Keratinocyte (primary cell): ENCODE measurements around the gene INSC. TPM values are rescaled to one million over a fixed set of nuclear protein-coding genes. Genes with fewer than 3 reads are reported as not detected.

ENCODE experiments used
- DNase-seq: peaks from one replicate; pipeline ENCODE4 v3.0.0-alpha.2; 2011; ENCODE audit warnings: low read depth, missing footprints, low spot score
- FAIRE-seq: peaks from 2 replicates; lab custom pipeline; 2011; peaks lifted over from hg19 to GRCh38; lab: Jason Lieb, UNC
- H2AFZ ChIP-seq: 2 replicates; pipeline ENCODE4 v1.6.0; 2012; ENCODE audit warnings: low read length, control low read depth, inconsistent platforms; ENCODE audit not compliant: control insufficient read depth
- H3K27ac ChIP-seq: 2 replicates; pipeline ENCODE4 v1.5.1; 2011; ENCODE audit warnings: low read length; ENCODE audit not compliant: control insufficient read depth, insufficient read depth
- H3K27me3 ChIP-seq: 3 replicates; pipeline ENCODE4 v1.6.0; 2011; ENCODE audit warnings: low read length; ENCODE audit not compliant: control insufficient read depth, insufficient read depth; ENCODE audit errors: extremely low read depth
- H3K36me3 ChIP-seq, 2 experiments: 2 replicates in 1 of 2; 3 replicates in 1 of 2; pipeline ENCODE4 v1.5.1; 2011; ENCODE audit warnings: low read length in 2 of 2, mild to moderate bottlenecking in 1 of 2; ENCODE audit not compliant: control insufficient read depth in 2 of 2, insufficient read depth in 2 of 2; ENCODE audit errors: extremely low read depth in 1 of 2
- H3K4me1 ChIP-seq: 3 replicates; pipeline ENCODE4 v1.5.1; 2011; ENCODE audit warnings: low read length; ENCODE audit not compliant: control insufficient read depth, insufficient read depth; ENCODE audit errors: extremely low read depth
- H3K4me2 ChIP-seq: 3 replicates; pipeline ENCODE4 v1.6.0; 2011; ENCODE audit warnings: low read depth, low read length; ENCODE audit not compliant: control insufficient read depth, insufficient read depth; ENCODE audit errors: extremely low read depth
- H3K4me3 ChIP-seq, 3 experiments: fragments of 200-600 bp in 1 of 3; sonication (generic) in 1 of 3; 2 replicates in 2 of 3; 3 replicates in 1 of 3; pipeline ENCODE4 v1.5.1; 2011 to 2016; ENCODE audit warnings: low read length in 3 of 3, mild to moderate bottlenecking in 3 of 3, control low read depth in 2 of 3, inconsistent platforms in 1 of 3, low read depth in 1 of 3, mixed read lengths in 1 of 3, mixed run types in 1 of 3, moderate library complexity in 1 of 3; ENCODE audit not compliant: control insufficient read depth in 2 of 3, insufficient read depth in 2 of 3; ENCODE audit errors: extremely low read depth in 1 of 3
- H3K79me2 ChIP-seq: 2 replicates; pipeline ENCODE4 v1.6.0; 2012; ENCODE audit warnings: low read length; ENCODE audit not compliant: control insufficient read depth, insufficient read depth
- H3K9ac ChIP-seq: 3 replicates; pipeline ENCODE4 v1.6.0; 2011; ENCODE audit warnings: low read length; ENCODE audit not compliant: control insufficient read depth, insufficient read depth; ENCODE audit errors: extremely low read depth
- H3K9me1 ChIP-seq: 3 replicates; pipeline ENCODE4 v1.6.0; 2011; ENCODE audit warnings: low read length; ENCODE audit not compliant: control insufficient read depth, insufficient read depth; ENCODE audit errors: extremely low read depth
- H3K9me3 ChIP-seq: 2 replicates; pipeline ENCODE4 v1.5.1; 2012; ENCODE audit warnings: low read depth, low read length; ENCODE audit not compliant: control insufficient read depth
- H4K20me1 ChIP-seq: 3 replicates; pipeline ENCODE4 v1.6.0; 2011; ENCODE audit warnings: low read length; ENCODE audit not compliant: control insufficient read depth, insufficient read depth; ENCODE audit errors: extremely low read depth
- CTCF ChIP-seq, 3 experiments: IDR thresholded peaks in 1 of 3; conservative IDR thresholded peaks in 1 of 3; optimal IDR thresholded peaks in 1 of 3; 2 replicates in 2 of 3; 3 replicates in 1 of 3; pipeline versions ENCODE3 to v1.5.1; 2011; ENCODE audit warnings: low read length in 3 of 3, mild to moderate bottlenecking in 3 of 3, moderate library complexity in 2 of 3, control low read depth in 1 of 3, inconsistent platforms in 1 of 3; ENCODE audit not compliant: insufficient read depth in 2 of 3; ENCODE audit errors: extremely low read depth in 1 of 3
- EZH2 ChIP-seq: IDR thresholded peaks from one replicate; pipeline ENCODE4 v1.6.1; 2012; ENCODE audit warnings: inconsistent platforms, mild to moderate bottlenecking, low read length, moderate library complexity
- dilution Hi-C: fragments of 300-500 bp; cut with MboI; formaldehyde crosslinking; loops from one replicate; pipeline ENCODE4 v1.7.0; 2020; ENCODE audit warnings: low sequenced_read_pairs; ENCODE audit not compliant: extremely low pct_ligation_motif_present
- polyA plus RNA-seq, 5 experiments: library from polyadenylated mRNA; depleted of rRNA in 3 of 5; stranded (reverse) in 3 of 5; stranded (forward) in 1 of 5; unstranded in 1 of 5; fragments of >200 nt; gene quantifications; 1 replicate in 1 of 5; 2 replicates in 3 of 5; 3 replicates in 1 of 5; pipeline versions ENCODE4 v1.2.1 to v1.2.3, GENCODE V29; 2011 to 2012; ENCODE audit warnings: missing spikeins in 2 of 5, low read depth in 1 of 5, low replicate concordance in 1 of 5

The INSC gene
- polyA plus RNA-seq, 1 donor (not counting 4 experiments of a cell fraction or from before 2014, with no cell fraction given): 0.13 TPM

- H3K9me3 ChIP-seq: no peaks in the 10 kb centered on the region
- H2AFZ ChIP-seq: no peak overlapping the region
- FAIRE-seq (no peak), DNase-seq (no peak)
- H3K9ac ChIP-seq: no peak overlapping the region
- TF ChIP-seq EZH2: no peak
- no peak for TF ChIP-seq CTCF (optimal IDR thresholded peaks at IDR 0.05 in 1 of 3, IDR thresholded peaks at IDR 0.05 in 1 of 3, conservative IDR thresholded peaks at IDR 0.05 in 1 of 3; ENCODE audit: extremely low read depth in 1 of 3, insufficient read depth in 2 of 3, low read length in 3 of 3)
- H3K4me2 ChIP-seq: no peak overlapping the region
- H3K79me2 ChIP-seq: no peaks in the 10 kb centered on the region
- H3K4me3 ChIP-seq: no peak overlapping the region
- dilution Hi-C loops: no loop called here
- H3K9me1 ChIP-seq: no peaks in the 10 kb centered on the region
- H3K4me1 ChIP-seq: peaks cover 6% of the 10 kb centered on the region
- H3K36me3 ChIP-seq: no peaks in the 10 kb centered on the region
- H3K27ac ChIP-seq: no peak overlapping the region
- H4K20me1 ChIP-seq: no peaks in the 10 kb centered on the region
- H3K27me3 ChIP-seq: peaks cover 13% of the 10 kb centered on the region
Observed at GRCh38 chr11:15118431-15118830, 3.7 kb downstream of the INSC start.

- no peaks in the 10 kb centered on the region for H3K79me2 ChIP-seq
- peaks cover 15% of the 10 kb centered on the region for H3K4me1 ChIP-seq
- peaks cover 12% of the 10 kb centered on the region for H3K27me3 ChIP-seq
- H3K9me3 ChIP-seq: no peaks in the 10 kb centered on the region
- no peak for TF ChIP-seq EZH2
- TF ChIP-seq CTCF (optimal IDR thresholded peaks at IDR 0.05 in 1 of 3, IDR thresholded peaks at IDR 0.05 in 1 of 3, conservative IDR thresholded peaks at IDR 0.05 in 1 of 3; ENCODE audit: extremely low read depth in 1 of 3, insufficient read depth in 2 of 3, low read length in 3 of 3): no peak
- no peak overlapping the region for H2AFZ ChIP-seq
- no peaks in the 10 kb centered on the region for H4K20me1 ChIP-seq
- dilution Hi-C loops: no loop called here
- H3K4me2 ChIP-seq: no peak overlapping the region
- H3K9ac ChIP-seq: no peak overlapping the region
- H3K4me3 ChIP-seq: no peak overlapping the region
- DNase-seq: no peak
- no peaks in the 10 kb centered on the region for H3K9me1 ChIP-seq
- no peak overlapping the region for H3K27ac ChIP-seq
- FAIRE-seq: no peak
- no peaks in the 10 kb centered on the region for H3K36me3 ChIP-seq
Observed at GRCh38 chr11:15119352-15119751, 4.6 kb downstream of the INSC start.
